AG09319 (cell line): ENCODE results near the gene FAM3B.

Experiments used
- DNase-seq: peaks from one replicate; pipeline ENCODE4 v3.0.0-alpha.2; 2010; ENCODE audit warnings: low read depth; ENCODE audit errors: extremely low read depth
- CTCF ChIP-seq: IDR thresholded peaks from 2 replicates; pipeline ENCODE4 v1.5.1; 2011; ENCODE audit warnings: low read depth, mild to moderate bottlenecking, inconsistent platforms, low read length, moderate library complexity

FAM3B gene

GRCh38 chr21:41379901-41380300 lies 63.3 kb downstream of the FAM3B start:
- DNase-seq: no peak
- no peak for TF ChIP-seq CTCF

- TF ChIP-seq CTCF: no peak
- DNase-seq: no peak
These were observed 65.1 kb downstream of the FAM3B start for GRCh38 chr21:41381731-41382130.

GRCh38 chr21:41387042-41387819 lies 70.6 kb downstream of the FAM3B start:
- no peak for DNase-seq
- no peak for TF ChIP-seq CTCF

- DNase-seq: no peak
- no peak for TF ChIP-seq CTCF
These were observed 71.2 kb downstream of the FAM3B start for GRCh38 chr21:41387824-41388223.

GRCh38 chr21:41388259-41388658 lies 71.7 kb downstream of the FAM3B start:
- DNase-seq: no peak
- no peak for TF ChIP-seq CTCF

GRCh38 chr21:41390043-41390639 lies 73.5 kb downstream of the FAM3B start:
- TF ChIP-seq CTCF: no peak
- no peak for DNase-seq

GRCh38 chr21:41393876-41394465 lies 77.4 kb downstream of the FAM3B start:
- TF ChIP-seq CTCF: no peak
- DNase-seq: no peak
